Lung (tissue), 12 donors: ENCODE data around the gene AMBRA1. TPM values are rescaled to one million over a fixed set of nuclear protein-coding genes. Genes with fewer than 3 reads are reported as not detected.

Experiments used
- ATAC-seq: fragments of 200-7000 bp; cut with Tn5 transposase; one replicate; pipeline ENCODE4 v1.9.1; 2020; ENCODE audit warnings: moderate number of reproducible peaks; ENCODE audit not compliant: insufficient read depth, low FRiP score
- DNase-seq, 3 donors: peaks; one replicate each; pipeline ENCODE4 v3.0.0-alpha.2; 2013 to 2017
- H3K27ac ChIP-seq, 2 donors: one replicate each; pipeline ENCODE4 v1.5.1; 2013; ENCODE audit warnings: mild to moderate bottlenecking in 2 of 2, moderate library complexity in 2 of 2, control low read depth in 1 of 2, inconsistent platforms in 1 of 2, low read depth in 1 of 2, low read length in 1 of 2
- H3K27me3 ChIP-seq, 3 donors: one replicate each; pipeline ENCODE4 v1.5.1; 2013; ENCODE audit warnings: low read length in 2 of 3; ENCODE audit not compliant: control insufficient read depth in 3 of 3, insufficient read depth in 3 of 3
- H3K36me3 ChIP-seq, 4 donors: one replicate each; pipeline ENCODE4 v1.5.1; 2013; ENCODE audit warnings: low read length in 4 of 4, mild to moderate bottlenecking in 1 of 4, moderate library complexity in 1 of 4; ENCODE audit not compliant: control insufficient read depth in 4 of 4, insufficient read depth in 4 of 4
- H3K4me1 ChIP-seq, 5 donors: one replicate each; pipeline ENCODE4 v1.5.1; 2013; ENCODE audit warnings: low read length in 5 of 5, mild to moderate bottlenecking in 2 of 5, moderate library complexity in 1 of 5; ENCODE audit not compliant: control insufficient read depth in 5 of 5, insufficient read depth in 5 of 5
- H3K4me3 ChIP-seq: one replicate; pipeline ENCODE4 v1.5.1; 2013; ENCODE audit warnings: mild to moderate bottlenecking, control low read depth, moderate library complexity
- H3K9ac ChIP-seq, 2 donors: one replicate each; pipeline ENCODE4 v1.5.1; 2013; ENCODE audit warnings: low read length in 2 of 2, control low read depth in 1 of 2; ENCODE audit not compliant: insufficient read depth in 1 of 2
- H3K9me3 ChIP-seq, 4 donors: one replicate each; pipeline ENCODE4 v1.5.1; 2013; ENCODE audit warnings: low read length in 3 of 4, mild to moderate bottlenecking in 1 of 4, moderate library complexity in 1 of 4; ENCODE audit not compliant: control insufficient read depth in 4 of 4, insufficient read depth in 3 of 4
- WGBS, 2 donors: extraction: QIAGEN DNeasy Blood & Tissue Kit; methylation state at CpG; one replicate each; pipeline ENCODE4 v1.1.7; 2013; 5-methylcytosine and 5-hydroxymethylcytosine counted together
- polyA plus RNA-seq, 2 donors: library from polyadenylated mRNA; stranded (reverse); fragments of 200-250 nt; gene quantifications; one replicate each; pipeline ENCODE4 v1.2.1, GENCODE V29; 2013
- total RNA-seq, 2 donors: library from RNA; depleted of rRNA in 1 of 2; stranded (reverse); fragments of >200 nt in 1 of 2; gene quantifications; one replicate each; pipeline ENCODE4 v1.2.1, GENCODE V29; 2014 to 2021
- TF ChIP-seq, protein P1 (sequence below): IDR thresholded peaks from 2 replicates; pipeline ENCODE4 v1.5.1; 2012; ENCODE audit warnings: mild to moderate bottlenecking; ENCODE audit errors: control extremely low read depth, extremely low read depth
- donor health status: control.
- donor health status: control.
- donor health status: Bipolar disorder and iron deficiency.
- donor health status: healthy.
- donor health status: DM: yes; HTN: yes; CAD: no.

Gene AMBRA1
- total and polyA plus RNA-seq, 4 donors, result 7.4 to 41.2 (median 23.7) TPM

DNA sequence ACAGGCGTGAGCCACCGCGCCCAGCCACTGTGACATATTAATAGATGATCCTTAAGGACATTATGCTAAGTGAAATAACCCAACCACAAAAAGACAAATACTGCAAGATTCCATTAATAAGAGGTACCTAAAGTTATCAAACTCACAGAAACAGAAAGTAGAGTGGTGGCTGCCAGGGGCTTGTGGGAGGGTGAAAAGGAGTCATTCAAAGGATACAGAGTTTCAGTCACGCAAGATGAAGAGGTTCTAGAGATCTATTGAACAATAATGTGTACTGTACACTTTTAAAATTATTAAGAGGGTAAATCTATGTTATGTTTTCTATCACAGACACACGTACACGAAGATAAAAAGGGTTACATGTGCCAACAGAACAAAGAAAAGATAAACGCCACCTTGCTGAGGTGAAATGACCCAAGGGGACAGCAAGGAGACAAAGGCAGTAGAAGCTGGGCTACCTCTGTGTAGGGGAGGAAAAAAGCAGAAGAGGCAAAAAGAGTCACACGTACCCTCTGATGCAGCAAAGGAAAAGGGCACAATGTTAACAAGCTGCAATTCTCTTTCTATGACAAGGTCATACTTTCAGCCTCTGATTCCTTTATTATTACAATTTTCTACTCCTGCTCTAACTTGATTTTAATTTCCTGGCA lies 65.3 kb downstream of the AMBRA1 start:
- Histone ChIP-seq H3K9ac (no peak overlapping the region), H3K4me3 (no peak overlapping the region), H3K36me3 (no peaks in the 10 kb centered on the region), H3K4me1 (peaks cover 0 to 17% (median 2%) of the 10 kb centered on the region in 5 donors), H3K9me3 (no peaks in the 10 kb centered on the region), H3K27me3 (no peaks in the 10 kb centered on the region), H3K27ac (no peak overlapping the region)
- TF ChIP-seq, protein P1, sequence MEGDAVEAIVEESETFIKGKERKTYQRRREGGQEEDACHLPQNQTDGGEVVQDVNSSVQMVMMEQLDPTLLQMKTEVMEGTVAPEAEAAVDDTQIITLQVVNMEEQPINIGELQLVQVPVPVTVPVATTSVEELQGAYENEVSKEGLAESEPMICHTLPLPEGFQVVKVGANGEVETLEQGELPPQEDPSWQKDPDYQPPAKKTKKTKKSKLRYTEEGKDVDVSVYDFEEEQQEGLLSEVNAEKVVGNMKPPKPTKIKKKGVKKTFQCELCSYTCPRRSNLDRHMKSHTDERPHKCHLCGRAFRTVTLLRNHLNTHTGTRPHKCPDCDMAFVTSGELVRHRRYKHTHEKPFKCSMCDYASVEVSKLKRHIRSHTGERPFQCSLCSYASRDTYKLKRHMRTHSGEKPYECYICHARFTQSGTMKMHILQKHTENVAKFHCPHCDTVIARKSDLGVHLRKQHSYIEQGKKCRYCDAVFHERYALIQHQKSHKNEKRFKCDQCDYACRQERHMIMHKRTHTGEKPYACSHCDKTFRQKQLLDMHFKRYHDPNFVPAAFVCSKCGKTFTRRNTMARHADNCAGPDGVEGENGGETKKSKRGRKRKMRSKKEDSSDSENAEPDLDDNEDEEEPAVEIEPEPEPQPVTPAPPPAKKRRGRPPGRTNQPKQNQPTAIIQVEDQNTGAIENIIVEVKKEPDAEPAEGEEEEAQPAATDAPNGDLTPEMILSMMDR, result no peak
- WGBS, 2 donors, result 78 to 83% methylated on average over 8 of the region's 8 CpGs
- no peak for ATAC-seq
- DNase-seq, result no peak

DNA sequence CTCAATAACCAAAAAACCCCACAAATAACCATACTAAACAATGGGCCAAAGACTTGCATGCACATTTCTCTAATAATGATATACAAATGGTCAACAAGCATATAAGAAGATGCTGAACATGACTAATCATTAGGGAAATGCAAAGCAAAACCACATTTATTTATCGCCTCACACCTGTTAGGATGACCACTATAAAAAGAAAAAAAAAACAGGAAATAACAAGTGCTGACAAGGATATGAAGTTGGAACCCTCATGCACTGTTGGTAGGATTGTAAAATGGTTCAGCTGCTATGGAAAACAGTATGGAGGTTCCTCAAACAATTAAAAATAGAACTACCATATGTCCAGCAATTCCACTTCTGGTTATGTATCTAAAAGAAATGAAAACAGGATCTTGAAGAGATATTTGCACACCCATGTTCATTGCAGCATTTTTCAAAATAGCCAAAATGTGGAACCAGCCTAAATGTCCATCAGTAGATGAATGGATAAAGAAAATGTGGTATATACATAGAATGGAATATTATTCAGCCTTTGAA lies 66.2 kb downstream of the AMBRA1 start:
- no peak overlapping the region for H3K27ac ChIP-seq
- 86 to 88% methylated on average over 1 of the region's 1 CpG for WGBS, 2 donors
- no peaks in the 10 kb centered on the region for H3K36me3 ChIP-seq
- no peak overlapping the region for H3K9ac ChIP-seq
- ATAC-seq, result no peak
- peaks cover 0 to 20% (median 3%) of the 10 kb centered on the region in 5 donors for H3K4me1 ChIP-seq
- H3K27me3 ChIP-seq, result no peaks in the 10 kb centered on the region
- no peak overlapping the region for H3K4me3 ChIP-seq
- no peaks in the 10 kb centered on the region for H3K9me3 ChIP-seq
- DNase-seq, result no peak
- TF ChIP-seq, protein P1, result no peak

DNA sequence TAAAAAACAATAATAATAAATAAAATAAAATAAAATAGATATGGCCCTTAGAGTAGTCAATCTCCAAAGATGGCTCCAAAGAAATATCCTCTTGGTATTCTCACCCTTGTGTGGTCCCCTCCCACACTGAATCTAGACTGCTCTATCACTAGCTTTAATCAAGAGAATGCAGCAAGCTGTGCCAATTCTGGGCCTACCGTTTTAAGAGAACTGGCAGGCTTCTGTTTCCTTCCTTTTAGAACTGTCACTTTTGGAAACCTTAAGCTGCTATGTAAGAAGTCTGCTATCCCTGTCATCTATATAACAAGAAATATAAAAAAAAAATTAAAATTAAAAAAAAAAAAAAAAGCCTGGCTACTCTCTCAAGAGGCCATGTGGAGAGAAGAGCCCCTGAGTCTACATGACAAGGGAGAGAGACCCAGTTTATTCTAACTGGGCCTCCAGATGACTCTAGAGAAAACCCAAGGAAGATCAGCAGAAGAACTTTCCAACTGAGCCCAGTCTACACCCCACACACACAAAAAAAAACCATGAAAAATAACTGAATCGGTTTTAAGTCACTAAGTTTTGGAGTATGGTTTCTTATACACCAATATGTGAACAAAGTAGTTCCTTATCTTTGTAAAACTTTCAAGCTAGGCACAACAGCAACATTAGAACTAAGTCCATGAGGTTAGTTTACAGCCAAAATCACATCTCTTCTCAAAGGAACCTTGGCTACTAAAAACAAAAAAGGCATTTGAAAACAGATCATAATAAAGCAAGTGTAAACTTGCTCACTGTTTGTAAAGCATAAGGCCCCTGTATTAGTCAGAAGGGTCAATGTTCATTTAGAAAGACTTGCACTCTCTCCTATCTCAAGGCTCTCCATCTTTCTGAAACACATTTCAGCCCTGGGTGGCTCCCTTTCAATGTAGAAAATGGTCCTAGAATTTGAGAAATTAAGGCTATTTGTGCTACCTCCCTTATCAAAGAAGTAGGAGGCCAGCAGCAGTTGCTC lies 67.3 kb downstream of the AMBRA1 start:
- no peak overlapping the region for H3K4me3 ChIP-seq
- 52 to 67% methylated on average over 2 of the region's 2 CpGs for WGBS, 2 donors
- DNase-seq, result no peak
- TF ChIP-seq, protein P1, result no peak
- H3K36me3 ChIP-seq, result no peaks in the 10 kb centered on the region
- ATAC-seq, result no peak
- H3K27ac ChIP-seq, result no peak overlapping the region
- peaks cover 0 to 29% (median 3%) of the 10 kb centered on the region in 5 donors for H3K4me1 ChIP-seq
- H3K27me3 ChIP-seq, result no peaks in the 10 kb centered on the region
- no peak overlapping the region for H3K9ac ChIP-seq
- H3K9me3 ChIP-seq, result no peaks in the 10 kb centered on the region
